Liver (tissue), 3 donors: ENCODE measurements around the gene CCDC187.

ENCODE experiments used
- CTCF ChIP-seq: fragments of 150-350 bp; IDR thresholded peaks from 2 replicates; pipeline ENCODE4 v1.5.1; 2017; ENCODE audit warnings: improper control_type of control experiment, low read depth, low read length; ENCODE audit not compliant: missing input control
- EGR1 ChIP-seq, 2 donors: IDR thresholded peaks; 2 replicates each; pipeline ENCODE4 v1.6.1; 2016 to 2018; ENCODE audit warnings: antibody characterized with exemption in 2 of 2, low read depth in 2 of 2
- RXRA ChIP-seq, 2 donors: IDR thresholded peaks; 2 replicates each; pipeline ENCODE4 v1.6.1; 2017 to 2018; ENCODE audit warnings: antibody characterized with exemption in 2 of 2, mild to moderate bottlenecking in 1 of 2
- donor health status: healthy.
- donor health status: healthy.

GRCh38 chr9:136316896-136317676 lies 13.2 kb upstream of the CCDC187 start:
- TF ChIP-seq CTCF (no peak), RXRA (IDR thresholded peaks at IDR 0.05) (no peak), EGR1 (IDR thresholded peaks at IDR 0.05; ENCODE audit: low read depth in 2 of 2) (no peak)
